WTC11 (cell line): ENCODE measurements around the gene TIMM21.

ENCODE experiments used
- JAZF1 ChIP-seq: fragments of 250-450 bp; sonication (Bioruptor Pico); IDR thresholded peaks from 2 replicates; pipeline ENCODE4 v1.9.0; 2021; ENCODE audit warnings: moderate library complexity, mild to moderate bottlenecking, inconsistent platforms
- NFYB ChIP-seq: sonication (generic); formaldehyde crosslinking; conservative IDR thresholded peaks from 2 replicates; pipeline ENCODE4 v1.8.0; 2022; ENCODE audit warnings: low read depth, missing genetic modification reagents
- TEAD4 ChIP-seq: sonication (generic); formaldehyde crosslinking; IDR thresholded peaks from 2 replicates; pipeline ENCODE4 v1.8.0; 2022; ENCODE audit warnings: mild to moderate bottlenecking, missing genetic modification reagents
- ZBTB43 ChIP-seq: sonication (generic); formaldehyde crosslinking; IDR thresholded peaks from 2 replicates; pipeline ENCODE4 v1.8.1; 2023; ENCODE audit warnings: mild to moderate bottlenecking, missing genetic modification reagents
- TF ChIP-seq, protein P1 (sequence below): fragments of 200-600 bp; IDR thresholded peaks from 2 replicates; pipeline ENCODE4 v1.8.0; 2022; ENCODE audit warnings: antibody characterized with exemption
- TF ChIP-seq, protein P2 (sequence below): fragments of 250-450 bp; sonication (Bioruptor Pico); IDR thresholded peaks from 2 replicates; pipeline ENCODE4 v1.9.0; 2021; ENCODE audit warnings: mild to moderate bottlenecking
- TF ChIP-seq, protein P3 (sequence below): sonication (generic); formaldehyde crosslinking; IDR thresholded peaks from 2 replicates; pipeline ENCODE4 v1.8.1; 2023; ENCODE audit warnings: mild to moderate bottlenecking, missing genetic modification reagents, moderate library complexity
- TF ChIP-seq, protein P4 (sequence below): sonication (generic); formaldehyde crosslinking; IDR thresholded peaks from 2 replicates; pipeline ENCODE4 v1.8.1; 2022; ENCODE audit warnings: low read depth, missing genetic modification reagents, borderline replicate concordance

- TF ChIP-seq, protein P1, sequence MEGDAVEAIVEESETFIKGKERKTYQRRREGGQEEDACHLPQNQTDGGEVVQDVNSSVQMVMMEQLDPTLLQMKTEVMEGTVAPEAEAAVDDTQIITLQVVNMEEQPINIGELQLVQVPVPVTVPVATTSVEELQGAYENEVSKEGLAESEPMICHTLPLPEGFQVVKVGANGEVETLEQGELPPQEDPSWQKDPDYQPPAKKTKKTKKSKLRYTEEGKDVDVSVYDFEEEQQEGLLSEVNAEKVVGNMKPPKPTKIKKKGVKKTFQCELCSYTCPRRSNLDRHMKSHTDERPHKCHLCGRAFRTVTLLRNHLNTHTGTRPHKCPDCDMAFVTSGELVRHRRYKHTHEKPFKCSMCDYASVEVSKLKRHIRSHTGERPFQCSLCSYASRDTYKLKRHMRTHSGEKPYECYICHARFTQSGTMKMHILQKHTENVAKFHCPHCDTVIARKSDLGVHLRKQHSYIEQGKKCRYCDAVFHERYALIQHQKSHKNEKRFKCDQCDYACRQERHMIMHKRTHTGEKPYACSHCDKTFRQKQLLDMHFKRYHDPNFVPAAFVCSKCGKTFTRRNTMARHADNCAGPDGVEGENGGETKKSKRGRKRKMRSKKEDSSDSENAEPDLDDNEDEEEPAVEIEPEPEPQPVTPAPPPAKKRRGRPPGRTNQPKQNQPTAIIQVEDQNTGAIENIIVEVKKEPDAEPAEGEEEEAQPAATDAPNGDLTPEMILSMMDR: no peak
- TF ChIP-seq, protein P2, sequence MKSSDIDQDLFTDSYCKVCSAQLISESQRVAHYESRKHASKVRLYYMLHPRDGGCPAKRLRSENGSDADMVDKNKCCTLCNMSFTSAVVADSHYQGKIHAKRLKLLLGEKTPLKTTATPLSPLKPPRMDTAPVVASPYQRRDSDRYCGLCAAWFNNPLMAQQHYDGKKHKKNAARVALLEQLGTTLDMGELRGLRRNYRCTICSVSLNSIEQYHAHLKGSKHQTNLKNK (CRISPR knock-in tag): no peak
- TF ChIP-seq TEAD4: no peak
- TF ChIP-seq ZBTB43 (CRISPR knock-in tag): no peak
- TF ChIP-seq, protein P3, sequence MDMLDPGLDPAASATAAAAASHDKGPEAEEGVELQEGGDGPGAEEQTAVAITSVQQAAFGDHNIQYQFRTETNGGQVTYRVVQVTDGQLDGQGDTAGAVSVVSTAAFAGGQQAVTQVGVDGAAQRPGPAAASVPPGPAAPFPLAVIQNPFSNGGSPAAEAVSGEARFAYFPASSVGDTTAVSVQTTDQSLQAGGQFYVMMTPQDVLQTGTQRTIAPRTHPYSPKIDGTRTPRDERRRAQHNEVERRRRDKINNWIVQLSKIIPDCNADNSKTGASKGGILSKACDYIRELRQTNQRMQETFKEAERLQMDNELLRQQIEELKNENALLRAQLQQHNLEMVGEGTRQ (CRISPR knock-in tag): no peak
- TF ChIP-seq, protein P4, sequence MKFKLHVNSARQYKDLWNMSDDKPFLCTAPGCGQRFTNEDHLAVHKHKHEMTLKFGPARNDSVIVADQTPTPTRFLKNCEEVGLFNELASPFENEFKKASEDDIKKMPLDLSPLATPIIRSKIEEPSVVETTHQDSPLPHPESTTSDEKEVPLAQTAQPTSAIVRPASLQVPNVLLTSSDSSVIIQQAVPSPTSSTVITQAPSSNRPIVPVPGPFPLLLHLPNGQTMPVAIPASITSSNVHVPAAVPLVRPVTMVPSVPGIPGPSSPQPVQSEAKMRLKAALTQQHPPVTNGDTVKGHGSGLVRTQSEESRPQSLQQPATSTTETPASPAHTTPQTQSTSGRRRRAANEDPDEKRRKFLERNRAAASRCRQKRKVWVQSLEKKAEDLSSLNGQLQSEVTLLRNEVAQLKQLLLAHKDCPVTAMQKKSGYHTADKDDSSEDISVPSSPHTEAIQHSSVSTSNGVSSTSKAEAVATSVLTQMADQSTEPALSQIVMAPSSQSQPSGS: no peak
- TF ChIP-seq JAZF1: no peak
- no peak for TF ChIP-seq NFYB
These were observed 38.2 kb upstream of the TIMM21 start for GRCh38 chr18:74110149-74110548.
